Hepatocyte (in vitro differentiated cells): Measurements from ENCODE around the gene NHSL2.

ENCODE experiments used
- CTCF ChIP-seq: fragments of 200-600 bp; sonication (generic); IDR thresholded peaks from 2 replicates; pipeline ENCODE4 v1.5.1; 2016; ENCODE audit warnings: antibody characterized with exemption, mild to moderate bottlenecking; ENCODE audit not compliant: poor library complexity
- EZH2 ChIP-seq: fragments of 200-600 bp; sonication (generic); IDR thresholded peaks from 2 replicates; pipeline ENCODE4 v1.6.1; 2016; ENCODE audit warnings: antibody characterized with exemption, mild to moderate bottlenecking, borderline replicate concordance

GRCh38 chrX:71992711-71993110, 82.1 kb downstream of the NHSL2 start:
- TF ChIP-seq CTCF (no peak), EZH2 (no peak)
